Endothelial cell (in vitro differentiated cells): ENCODE measurements around the gene ABCC5. TPM values are rescaled to one million over a fixed set of nuclear protein-coding genes. Genes with fewer than 3 reads are reported as not detected.

Experiments used
- DNase-seq: peaks from one replicate; pipeline ENCODE4 v3.0.0; 2021; ENCODE audit warnings: low spot score
- H3K27ac Mint-ChIP-seq: one replicate; pipeline ENCODE4 v1.8.0; 2021; ENCODE audit warnings: mixed read lengths, inconsistent platforms; ENCODE audit not compliant: unreplicated experiment
- H3K27me3 Mint-ChIP-seq: one replicate; pipeline ENCODE4 v1.8.0; 2021; ENCODE audit warnings: mild to moderate bottlenecking, moderate library complexity, mixed read lengths, inconsistent platforms; ENCODE audit not compliant: unreplicated experiment
- H3K36me3 Mint-ChIP-seq: one replicate; pipeline ENCODE4 v1.8.0; 2021; ENCODE audit warnings: mild to moderate bottlenecking, low read depth, mixed read lengths, inconsistent platforms; ENCODE audit not compliant: unreplicated experiment
- H3K4me1 Mint-ChIP-seq: one replicate; pipeline ENCODE4 v1.8.0; 2021; ENCODE audit warnings: mild to moderate bottlenecking, mixed read lengths, inconsistent platforms; ENCODE audit not compliant: unreplicated experiment
- H3K4me3 Mint-ChIP-seq: one replicate; pipeline ENCODE4 v1.8.0; 2021; ENCODE audit warnings: mild to moderate bottlenecking, mixed read lengths, inconsistent platforms; ENCODE audit not compliant: unreplicated experiment
- H3K9me3 Mint-ChIP-seq: one replicate; pipeline ENCODE4 v1.8.0; 2021; ENCODE audit warnings: mixed read lengths, inconsistent platforms; ENCODE audit not compliant: unreplicated experiment
- CTCF ChIP-seq: fragments of 200-600 bp; sonication (generic); IDR thresholded peaks from one replicate; pipeline ENCODE4 v1.5.0; 2021; ENCODE audit warnings: antibody characterized with exemption; ENCODE audit not compliant: unreplicated experiment
- total RNA-seq: library from RNA; stranded (reverse); fragmentation: NEBNext Ultra II Directional; extraction: Animal tissue kit (Norgen Biotek cat#: 25700); gene quantifications from one replicate; pipeline ENCODE4 v1.2.1, GENCODE V29; 2021; ENCODE audit not compliant: unreplicated experiment

Gene ABCC5
- total RNA-seq, 1 donor from 2014 or later: 45.9 TPM

DNA sequence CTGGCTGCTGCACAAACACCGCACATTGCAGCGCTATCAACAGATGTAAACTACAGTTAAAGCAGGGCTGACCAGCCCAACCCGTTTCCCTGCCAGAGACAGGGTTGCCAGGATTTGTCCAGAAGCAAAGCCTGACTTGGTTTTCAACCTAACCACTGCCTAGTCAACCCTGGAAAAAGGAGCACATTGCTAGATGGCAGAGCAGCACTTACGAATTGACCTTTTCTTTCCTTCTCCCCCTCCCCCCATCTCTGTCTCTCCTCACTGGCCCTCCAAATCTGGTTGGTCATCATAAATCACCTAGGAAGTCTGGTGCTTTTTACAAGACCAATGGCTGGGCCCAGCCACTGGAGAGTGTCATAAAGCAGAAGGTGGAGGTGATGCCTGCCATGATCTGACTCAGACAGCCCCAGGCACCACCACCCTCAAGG is 51.3 kb downstream of the ABCC5 start:
- Mint-ChIP-seq H3K4me1 (no peaks in the 10 kb centered on the region), H3K4me3 (no peak overlapping the region), H3K27me3 (no peaks in the 10 kb centered on the region), H3K9me3 (no peaks in the 10 kb centered on the region), H3K27ac (no peak overlapping the region), H3K36me3 (peaks cover 33% of the 10 kb centered on the region)
- no peak for DNase-seq
- TF ChIP-seq CTCF: no peak

GRCh38 chr3:183962807-183963206 is 54.9 kb downstream of the ABCC5 start:
- Mint-ChIP-seq H3K27ac (no peak overlapping the region), H3K27me3 (peaks cover 3% of the 10 kb centered on the region), H3K36me3 (peaks cover 26% of the 10 kb centered on the region), H3K4me1 (no peaks in the 10 kb centered on the region), H3K9me3 (no peaks in the 10 kb centered on the region), H3K4me3 (no peak overlapping the region)
- no peak for TF ChIP-seq CTCF
- DNase-seq: no peak

DNA sequence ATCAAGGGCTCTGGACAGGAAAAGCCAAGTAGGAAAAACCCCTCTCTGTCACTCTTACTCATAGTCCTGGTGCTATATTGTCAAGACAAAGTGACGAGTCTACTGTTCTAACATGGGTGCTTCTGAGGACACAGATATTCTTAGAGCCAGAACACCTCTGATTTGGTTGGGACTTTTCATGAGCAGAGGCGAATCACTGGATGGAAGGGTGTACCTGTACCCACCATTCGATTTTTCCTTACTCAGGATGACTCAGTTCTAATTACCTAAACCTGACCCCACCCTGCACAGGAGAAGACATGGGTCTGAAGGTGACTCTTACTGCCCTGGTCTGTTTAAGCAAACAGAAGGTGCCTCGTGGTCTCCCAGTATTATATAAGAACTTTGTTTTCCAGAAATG is 58.5 kb downstream of the ABCC5 start:
- DNase-seq: no peak
- TF ChIP-seq CTCF: no peak
- Mint-ChIP-seq H3K9me3 (no peaks in the 10 kb centered on the region), H3K27me3 (peaks cover 3% of the 10 kb centered on the region), H3K4me3 (no peak overlapping the region), H3K27ac (no peak overlapping the region), H3K36me3 (peaks cover 34% of the 10 kb centered on the region), H3K4me1 (no peaks in the 10 kb centered on the region)

DNA sequence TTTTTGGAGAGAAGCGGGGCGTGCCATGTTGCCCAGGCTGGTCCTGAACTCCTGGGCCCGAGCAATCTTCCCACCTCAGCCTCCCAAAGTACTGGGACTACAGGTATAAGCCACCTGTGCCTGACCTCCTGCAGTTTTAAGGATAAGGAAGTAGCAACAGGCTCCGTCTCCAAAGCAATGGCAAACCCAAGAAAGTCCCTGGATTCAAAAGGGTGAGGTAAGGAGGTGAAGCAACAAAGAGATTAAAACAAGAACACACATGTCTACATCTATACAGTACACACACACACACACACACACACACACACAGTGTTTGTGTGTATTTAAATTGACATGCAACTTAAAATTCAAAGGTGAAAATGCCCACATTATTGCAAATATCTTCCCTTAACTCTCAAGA is 58.9 kb downstream of the ABCC5 start:
- no peak for DNase-seq
- H3K27ac Mint-ChIP-seq: no peak overlapping the region
- no peaks in the 10 kb centered on the region for H3K9me3 Mint-ChIP-seq
- peaks cover 30% of the 10 kb centered on the region for H3K36me3 Mint-ChIP-seq
- H3K4me3 Mint-ChIP-seq: no peak overlapping the region
- H3K4me1 Mint-ChIP-seq: no peaks in the 10 kb centered on the region
- H3K27me3 Mint-ChIP-seq: peaks cover 3% of the 10 kb centered on the region
- no peak for TF ChIP-seq CTCF

GRCh38 chr3:183958226-183958625 is 59.5 kb downstream of the ABCC5 start:
- Mint-ChIP-seq H3K4me1 (no peaks in the 10 kb centered on the region), H3K27me3 (peaks cover 3% of the 10 kb centered on the region), H3K4me3 (no peak overlapping the region), H3K9me3 (no peaks in the 10 kb centered on the region), H3K27ac (no peak overlapping the region), H3K36me3 (peaks cover 30% of the 10 kb centered on the region)
- no peak for TF ChIP-seq CTCF
- no peak for DNase-seq
